Measurements from ENCODE around the gene MYO18B. TPM values are rescaled to one million over a fixed set of nuclear protein-coding genes. Genes with fewer than 3 reads are reported as not detected.

Gene MYO18B
- total and polyA plus RNA-seq, 9 donors = 47.3 to 92.1 (median 74.7) TPM

DNA sequence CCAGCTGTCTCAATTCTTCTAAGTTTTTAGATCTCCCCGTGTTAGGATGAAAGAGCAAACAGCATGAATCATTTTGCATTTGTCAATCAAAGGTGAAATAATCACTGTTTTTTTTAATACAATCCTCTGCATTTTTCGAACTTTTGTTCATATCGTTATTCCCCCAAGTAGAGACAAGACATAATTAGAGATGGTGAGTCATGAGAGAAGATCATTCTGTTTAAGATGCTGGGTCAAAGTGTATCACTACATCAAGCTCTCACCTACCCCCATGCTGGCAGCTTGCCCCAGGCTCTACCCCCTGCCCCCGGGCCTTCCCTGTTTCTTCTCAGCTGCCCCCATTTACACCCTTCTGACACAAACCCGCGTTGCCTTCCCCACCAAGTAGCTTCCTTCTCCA, 30.5 kb upstream of the MYO18B start:
- H3K4me1 ChIP-seq (ENCODE audit: control insufficient read depth, insufficient read depth, low read length) = peaks cover 3% of the 10 kb centered on the region
- no peak overlapping the region for H3K4me3 ChIP-seq (ENCODE audit: low read length)
- 67% methylated on average over 1 of the region's 6 CpGs for WGBS (ENCODE audit: insufficient coverage)
- no peaks in the 10 kb centered on the region for H3K27me3 ChIP-seq (ENCODE audit: control insufficient read depth, insufficient read depth, low read length)
- H3K36me3 ChIP-seq (ENCODE audit: control insufficient read depth, insufficient read depth, low read length) = peaks cover 19% of the 10 kb centered on the region
- H3K9me3 ChIP-seq (replicated peaks; ENCODE audit: control insufficient read depth, low read depth, low read length) = no peaks in the 10 kb centered on the region
- H3K27ac ChIP-seq (ENCODE audit: low read length) = no peak overlapping the region
- no peak for DNase-seq

DNA sequence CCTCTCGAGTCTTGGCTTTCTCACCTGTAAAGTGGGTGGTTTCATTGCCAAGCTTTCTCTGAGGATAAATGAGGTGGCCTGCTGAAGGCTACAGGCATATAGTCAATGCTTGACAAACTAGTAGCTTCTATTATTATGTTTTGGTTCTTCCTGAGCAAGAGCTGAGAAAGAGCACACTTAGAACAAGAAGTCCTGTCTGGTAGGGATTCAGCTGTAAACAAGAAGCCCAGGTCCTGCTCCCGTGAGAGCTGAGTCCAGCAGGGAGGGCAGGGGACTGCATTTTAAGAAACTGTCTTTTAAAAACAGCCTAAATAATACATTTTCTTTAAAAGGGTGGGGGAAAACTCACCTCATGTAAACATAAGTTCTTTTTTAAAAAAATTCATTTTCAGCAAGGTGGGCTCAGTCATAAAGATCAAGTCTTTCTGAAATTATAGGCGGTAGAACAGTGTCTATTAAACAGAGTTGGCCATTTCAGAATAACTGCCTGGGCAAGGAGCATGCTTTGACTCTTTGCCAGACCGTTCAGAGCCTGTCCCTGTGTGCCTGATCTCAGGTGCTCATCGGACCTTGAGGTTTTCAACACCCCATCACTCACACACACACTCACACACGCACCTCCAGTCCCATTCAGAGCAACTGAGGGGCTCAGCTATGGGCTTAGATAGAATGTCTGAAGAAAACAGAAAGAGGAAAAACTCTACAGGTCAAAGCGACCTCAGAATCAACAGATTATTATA, 29.2 kb upstream of the MYO18B start:
- Histone ChIP-seq H3K27ac (ENCODE audit: low read length) (no peak overlapping the region), H3K27me3 (ENCODE audit: control insufficient read depth, insufficient read depth, low read length) (no peaks in the 10 kb centered on the region), H3K36me3 (ENCODE audit: control insufficient read depth, insufficient read depth, low read length) (peaks cover 13% of the 10 kb centered on the region), H3K9me3 (replicated peaks; ENCODE audit: control insufficient read depth, low read depth, low read length) (no peaks in the 10 kb centered on the region), H3K4me1 (ENCODE audit: control insufficient read depth, insufficient read depth, low read length) (peaks cover 3% of the 10 kb centered on the region), H3K4me3 (ENCODE audit: low read length) (no peak overlapping the region)
- no peak for DNase-seq
- WGBS (ENCODE audit: insufficient coverage) = 41% methylated on average over 3 of the region's 7 CpGs

DNA sequence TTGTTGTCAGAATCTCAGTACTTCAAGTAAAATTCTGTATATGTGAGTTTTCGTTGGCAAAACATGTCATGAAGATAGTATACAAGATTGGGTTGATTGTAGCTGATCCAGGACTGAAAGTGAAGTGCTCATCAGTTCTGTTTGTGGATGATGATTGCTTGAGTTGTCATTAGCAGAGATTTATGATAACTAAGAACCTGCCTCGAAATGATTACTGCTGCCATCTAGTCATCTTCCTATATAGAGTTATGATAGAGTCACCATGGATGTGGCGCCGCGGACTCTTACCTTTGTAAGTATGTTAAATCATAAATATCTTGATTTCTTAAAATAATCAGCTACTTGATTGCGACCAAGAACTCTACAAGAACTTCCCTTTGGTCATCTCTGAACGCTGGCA, 27.9 kb upstream of the MYO18B start:
- Histone ChIP-seq H3K9me3 (replicated peaks; ENCODE audit: control insufficient read depth, low read depth, low read length) (no peaks in the 10 kb centered on the region), H3K4me1 (ENCODE audit: control insufficient read depth, insufficient read depth, low read length) (peaks cover 3% of the 10 kb centered on the region), H3K36me3 (ENCODE audit: control insufficient read depth, insufficient read depth, low read length) (peaks cover 18% of the 10 kb centered on the region), H3K4me3 (ENCODE audit: low read length) (no peak overlapping the region), H3K27ac (ENCODE audit: low read length) (no peak overlapping the region), H3K27me3 (ENCODE audit: control insufficient read depth, insufficient read depth, low read length) (no peaks in the 10 kb centered on the region)
- no CpG with 5 or more reads among the region's 7 CpGs for WGBS (ENCODE audit: insufficient coverage)
- DNase-seq = no peak

DNA sequence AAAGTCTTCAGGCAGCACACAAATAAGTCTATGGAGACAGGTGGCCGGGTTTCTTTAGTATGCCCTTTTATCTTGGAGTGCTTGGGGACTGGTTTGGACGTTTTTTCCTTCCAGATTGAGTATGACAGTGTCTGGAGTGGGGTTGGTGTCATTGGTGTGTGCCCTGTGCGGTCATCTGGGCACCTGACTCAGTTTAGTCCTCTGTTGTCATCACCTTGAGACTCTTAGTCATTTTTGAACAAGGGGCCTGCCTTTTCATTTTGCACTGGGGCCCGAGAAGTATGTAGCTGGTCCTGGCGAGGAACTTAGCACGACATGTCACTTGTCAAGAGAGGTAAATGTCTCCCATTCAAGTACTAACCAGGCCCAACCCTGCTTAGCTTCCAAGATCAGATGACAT, 27.2 kb upstream of the MYO18B start:
- DNase-seq = no peak
- no CpG with 5 or more reads among the region's 6 CpGs for WGBS (ENCODE audit: insufficient coverage)
- Histone ChIP-seq H3K9me3 (replicated peaks; ENCODE audit: control insufficient read depth, low read depth, low read length) (no peaks in the 10 kb centered on the region), H3K36me3 (ENCODE audit: control insufficient read depth, insufficient read depth, low read length) (peaks cover 23% of the 10 kb centered on the region), H3K4me3 (ENCODE audit: low read length) (no peak overlapping the region), H3K4me1 (ENCODE audit: control insufficient read depth, insufficient read depth, low read length) (peaks cover 3% of the 10 kb centered on the region), H3K27me3 (ENCODE audit: control insufficient read depth, insufficient read depth, low read length) (no peaks in the 10 kb centered on the region), H3K27ac (ENCODE audit: low read length) (peak overlapping the region; percentile 66)

DNA sequence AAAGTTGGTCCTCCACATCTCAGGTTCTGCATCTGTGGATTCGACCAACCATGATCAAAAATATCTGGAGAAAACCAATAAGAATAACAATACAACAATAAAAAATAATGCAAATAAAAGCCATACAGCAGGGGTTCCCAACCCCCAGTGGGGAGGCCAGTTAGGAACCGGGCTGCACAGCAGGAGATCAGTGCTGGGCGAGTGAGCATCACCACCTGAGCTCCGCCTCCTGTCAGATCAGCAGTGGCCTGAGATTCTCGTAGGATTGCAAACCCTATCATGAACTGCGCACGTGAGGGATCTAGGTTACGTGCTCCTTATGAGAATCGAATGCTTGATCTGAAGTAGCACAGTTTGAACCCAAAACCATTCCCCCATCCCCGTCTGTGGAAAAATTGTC, 25.4 kb upstream of the MYO18B start:
- Histone ChIP-seq H3K27me3 (ENCODE audit: control insufficient read depth, insufficient read depth, low read length) (no peaks in the 10 kb centered on the region), H3K4me1 (ENCODE audit: control insufficient read depth, insufficient read depth, low read length) (peaks cover 3% of the 10 kb centered on the region), H3K9me3 (replicated peaks; ENCODE audit: control insufficient read depth, low read depth, low read length) (no peaks in the 10 kb centered on the region), H3K27ac (ENCODE audit: low read length) (no peak overlapping the region), H3K4me3 (ENCODE audit: low read length) (no peak overlapping the region), H3K36me3 (ENCODE audit: control insufficient read depth, insufficient read depth, low read length) (peaks cover 20% of the 10 kb centered on the region)
- 89% methylated on average over 6 of the region's 10 CpGs for WGBS (ENCODE audit: insufficient coverage)
- DNase-seq = no peak

DNA sequence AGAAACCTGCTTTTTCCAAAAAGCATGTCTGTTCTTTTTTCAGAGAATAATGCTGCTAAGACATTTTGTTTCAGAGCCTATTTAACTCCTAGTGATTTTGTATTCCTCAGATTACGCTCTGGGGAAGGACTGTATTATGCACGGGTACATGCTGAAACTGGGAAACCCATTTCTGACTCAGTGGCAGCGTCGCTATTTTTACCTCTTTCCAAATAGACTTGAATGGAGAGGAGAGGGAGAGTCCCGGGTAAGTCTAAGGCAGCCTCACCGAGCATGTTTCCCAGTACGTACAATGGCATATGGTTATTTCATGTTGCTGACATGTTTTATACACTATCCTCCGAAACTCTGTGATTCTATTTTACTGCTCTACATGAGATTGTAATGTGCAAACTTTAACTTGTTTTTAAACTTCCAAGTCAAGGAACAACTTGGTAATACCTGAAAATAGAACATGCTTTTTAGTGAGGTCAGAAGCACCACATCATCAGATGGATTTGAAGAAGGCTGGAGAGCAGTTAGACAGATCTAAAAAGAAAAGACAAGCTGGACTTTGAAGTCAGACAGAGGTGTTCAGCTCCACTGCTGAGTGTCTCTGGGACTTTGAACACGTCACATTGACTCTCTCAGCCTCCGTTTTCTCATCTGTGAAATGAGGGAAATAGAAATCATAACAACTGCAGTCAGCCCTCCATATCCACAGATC, 23.7 kb upstream of the MYO18B start:
- H3K4me1 ChIP-seq (ENCODE audit: control insufficient read depth, insufficient read depth, low read length) = peaks cover 3% of the 10 kb centered on the region
- WGBS (ENCODE audit: insufficient coverage) = no CpG with 5 or more reads among the region's 10 CpGs
- peaks cover 21% of the 10 kb centered on the region for H3K36me3 ChIP-seq (ENCODE audit: control insufficient read depth, insufficient read depth, low read length)
- H3K27me3 ChIP-seq (ENCODE audit: control insufficient read depth, insufficient read depth, low read length) = no peaks in the 10 kb centered on the region
- H3K4me3 ChIP-seq (ENCODE audit: low read length) = no peak overlapping the region
- no peaks in the 10 kb centered on the region for H3K9me3 ChIP-seq (replicated peaks; ENCODE audit: control insufficient read depth, low read depth, low read length)
- DNase-seq = no peak
- no peak overlapping the region for H3K27ac ChIP-seq (ENCODE audit: low read length)

DNA sequence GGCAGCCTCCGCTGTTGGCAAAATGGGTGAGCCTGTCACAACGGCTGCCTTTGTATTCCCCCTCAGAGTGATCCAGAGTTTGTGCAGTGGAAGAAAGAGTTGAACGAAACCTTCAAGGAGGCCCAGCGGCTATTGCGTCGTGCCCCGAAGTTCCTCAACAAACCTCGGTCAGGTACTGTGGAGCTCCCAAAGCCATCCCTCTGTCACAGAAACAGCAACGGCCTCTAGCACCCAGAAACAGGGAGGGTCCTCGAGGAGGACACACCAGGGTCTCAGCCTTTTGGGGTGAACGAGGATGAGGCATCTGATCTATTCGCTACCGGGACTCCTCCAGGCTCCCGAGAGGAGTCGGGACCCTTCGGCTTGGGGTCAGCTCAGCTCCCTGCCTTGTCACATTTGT, 19.8 kb upstream of the MYO18B start:
- no peak overlapping the region for H3K4me3 ChIP-seq (ENCODE audit: low read length)
- no peak overlapping the region for H3K27ac ChIP-seq (ENCODE audit: low read length)
- peaks cover 19% of the 10 kb centered on the region for H3K36me3 ChIP-seq (ENCODE audit: control insufficient read depth, insufficient read depth, low read length)
- 92% methylated on average over 16 of the region's 16 CpGs for WGBS (ENCODE audit: insufficient coverage)
- no peaks in the 10 kb centered on the region for H3K4me1 ChIP-seq (ENCODE audit: control insufficient read depth, insufficient read depth, low read length)
- DNase-seq = no peak
- no peaks in the 10 kb centered on the region for H3K27me3 ChIP-seq (ENCODE audit: control insufficient read depth, insufficient read depth, low read length)
- no peaks in the 10 kb centered on the region for H3K9me3 ChIP-seq (replicated peaks; ENCODE audit: control insufficient read depth, low read depth, low read length)

DNA sequence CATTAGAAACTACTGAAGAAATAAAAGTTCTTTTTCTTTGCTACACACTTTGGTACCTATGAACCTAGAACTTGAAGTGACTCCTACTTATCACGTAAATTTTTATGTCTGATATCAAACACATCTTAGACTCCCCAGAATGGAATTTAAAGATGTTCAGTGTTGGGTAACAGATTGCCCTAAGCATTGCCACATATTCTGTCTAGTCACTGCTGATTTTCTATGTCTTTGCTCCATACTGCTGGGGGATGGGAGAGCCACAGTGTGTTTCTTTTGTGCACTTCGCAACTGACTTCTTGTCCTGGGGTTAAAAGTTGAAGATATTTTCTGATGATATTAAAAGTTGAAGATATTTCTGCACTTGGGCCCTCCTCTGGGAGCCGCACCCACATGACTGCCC, 19.4 kb upstream of the MYO18B start:
- Histone ChIP-seq H3K4me3 (ENCODE audit: low read length) (no peak overlapping the region), H3K27ac (ENCODE audit: low read length) (no peak overlapping the region), H3K9me3 (replicated peaks; ENCODE audit: control insufficient read depth, low read depth, low read length) (no peaks in the 10 kb centered on the region), H3K27me3 (ENCODE audit: control insufficient read depth, insufficient read depth, low read length) (no peaks in the 10 kb centered on the region), H3K4me1 (ENCODE audit: control insufficient read depth, insufficient read depth, low read length) (no peaks in the 10 kb centered on the region), H3K36me3 (ENCODE audit: control insufficient read depth, insufficient read depth, low read length) (peaks cover 18% of the 10 kb centered on the region)
- 100% methylated on average over 1 of the region's 3 CpGs for WGBS (ENCODE audit: insufficient coverage)
- no peak for DNase-seq

DNA sequence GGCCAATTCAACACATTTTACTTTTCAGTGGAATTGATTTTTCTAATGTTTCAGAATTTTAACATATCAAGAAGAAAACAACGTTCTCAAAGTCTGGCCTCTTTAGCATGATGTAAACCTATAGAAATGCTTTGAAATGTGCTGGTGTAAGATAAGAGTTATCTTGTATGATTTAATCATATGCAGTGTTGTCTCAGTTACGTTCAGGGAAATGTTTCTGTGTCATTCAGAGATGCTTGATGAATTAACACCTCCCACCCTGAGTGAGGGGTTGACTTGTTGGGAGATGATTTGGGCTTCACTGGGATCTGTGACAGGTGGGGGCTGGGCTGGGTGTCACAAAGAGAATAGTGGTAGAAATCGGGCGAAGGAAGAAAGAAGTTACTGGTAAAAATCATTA, 15.7 kb upstream of the MYO18B start:
- Histone ChIP-seq H3K4me3 (ENCODE audit: low read length) (no peak overlapping the region), H3K4me1 (ENCODE audit: control insufficient read depth, insufficient read depth, low read length) (no peaks in the 10 kb centered on the region), H3K36me3 (ENCODE audit: control insufficient read depth, insufficient read depth, low read length) (peaks cover 9% of the 10 kb centered on the region), H3K27ac (ENCODE audit: low read length) (no peak overlapping the region), H3K27me3 (ENCODE audit: control insufficient read depth, insufficient read depth, low read length) (no peaks in the 10 kb centered on the region), H3K9me3 (replicated peaks; ENCODE audit: control insufficient read depth, low read depth, low read length) (no peaks in the 10 kb centered on the region)
- DNase-seq = no peak
- WGBS (ENCODE audit: insufficient coverage) = no CpG with 5 or more reads among the region's 4 CpGs

DNA sequence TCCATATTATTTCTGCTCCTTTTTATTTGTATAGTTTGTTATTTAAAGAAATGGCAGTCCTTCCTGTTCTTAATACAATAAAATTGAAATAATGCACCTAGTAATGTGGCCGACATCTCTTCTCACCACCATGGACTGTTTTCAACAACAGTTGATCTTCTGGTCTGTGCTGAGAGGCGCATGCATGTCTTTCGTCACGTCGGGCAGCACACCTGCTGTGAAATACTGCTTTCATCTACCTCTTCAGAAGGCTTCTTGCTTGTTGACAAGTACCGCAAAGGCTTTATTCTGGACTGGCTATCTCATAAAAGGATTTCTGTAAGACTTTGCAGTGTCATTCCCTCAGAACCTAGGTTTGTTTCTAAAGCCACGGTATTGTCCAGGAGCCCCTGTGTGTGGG, 13.9 kb upstream of the MYO18B start:
- 77% methylated on average over 5 of the region's 7 CpGs for WGBS (ENCODE audit: insufficient coverage)
- Histone ChIP-seq H3K4me1 (ENCODE audit: control insufficient read depth, insufficient read depth, low read length) (no peaks in the 10 kb centered on the region), H3K27ac (ENCODE audit: low read length) (no peak overlapping the region), H3K27me3 (ENCODE audit: control insufficient read depth, insufficient read depth, low read length) (no peaks in the 10 kb centered on the region), H3K9me3 (replicated peaks; ENCODE audit: control insufficient read depth, low read depth, low read length) (no peaks in the 10 kb centered on the region), H3K36me3 (ENCODE audit: control insufficient read depth, insufficient read depth, low read length) (no peaks in the 10 kb centered on the region), H3K4me3 (ENCODE audit: low read length) (no peak overlapping the region)
- no peak for DNase-seq

Data from muscle of leg (tissue), 11 donors.